Measurements from ENCODE around the gene CACNB2.

Gene CACNB2

GRCh38 chr10:18190840-18191239 is 50.6 kb downstream of the CACNB2 start:
- CTCF ChIA-PET = no interaction called here
- no peak for DNase-seq (ENCODE audit: extremely low spot score)
- TF ChIP-seq, protein P1, sequence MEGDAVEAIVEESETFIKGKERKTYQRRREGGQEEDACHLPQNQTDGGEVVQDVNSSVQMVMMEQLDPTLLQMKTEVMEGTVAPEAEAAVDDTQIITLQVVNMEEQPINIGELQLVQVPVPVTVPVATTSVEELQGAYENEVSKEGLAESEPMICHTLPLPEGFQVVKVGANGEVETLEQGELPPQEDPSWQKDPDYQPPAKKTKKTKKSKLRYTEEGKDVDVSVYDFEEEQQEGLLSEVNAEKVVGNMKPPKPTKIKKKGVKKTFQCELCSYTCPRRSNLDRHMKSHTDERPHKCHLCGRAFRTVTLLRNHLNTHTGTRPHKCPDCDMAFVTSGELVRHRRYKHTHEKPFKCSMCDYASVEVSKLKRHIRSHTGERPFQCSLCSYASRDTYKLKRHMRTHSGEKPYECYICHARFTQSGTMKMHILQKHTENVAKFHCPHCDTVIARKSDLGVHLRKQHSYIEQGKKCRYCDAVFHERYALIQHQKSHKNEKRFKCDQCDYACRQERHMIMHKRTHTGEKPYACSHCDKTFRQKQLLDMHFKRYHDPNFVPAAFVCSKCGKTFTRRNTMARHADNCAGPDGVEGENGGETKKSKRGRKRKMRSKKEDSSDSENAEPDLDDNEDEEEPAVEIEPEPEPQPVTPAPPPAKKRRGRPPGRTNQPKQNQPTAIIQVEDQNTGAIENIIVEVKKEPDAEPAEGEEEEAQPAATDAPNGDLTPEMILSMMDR (IDR thresholded peaks at IDR 0.05; ENCODE audit: control extremely low read depth, extremely low read depth, low read depth, missing control alignments) = no peak
- POLR2A ChIA-PET = no interaction called here

GRCh38 chr10:18194634-18195033 is 54.4 kb downstream of the CACNB2 start:
- ChIA-PET POLR2A (no interaction called here), CTCF (no interaction called here)
- TF ChIP-seq, protein P1 (IDR thresholded peaks at IDR 0.05; ENCODE audit: control extremely low read depth, extremely low read depth, low read depth, missing control alignments) = no peak
- no peak for DNase-seq (ENCODE audit: extremely low spot score)

DNA sequence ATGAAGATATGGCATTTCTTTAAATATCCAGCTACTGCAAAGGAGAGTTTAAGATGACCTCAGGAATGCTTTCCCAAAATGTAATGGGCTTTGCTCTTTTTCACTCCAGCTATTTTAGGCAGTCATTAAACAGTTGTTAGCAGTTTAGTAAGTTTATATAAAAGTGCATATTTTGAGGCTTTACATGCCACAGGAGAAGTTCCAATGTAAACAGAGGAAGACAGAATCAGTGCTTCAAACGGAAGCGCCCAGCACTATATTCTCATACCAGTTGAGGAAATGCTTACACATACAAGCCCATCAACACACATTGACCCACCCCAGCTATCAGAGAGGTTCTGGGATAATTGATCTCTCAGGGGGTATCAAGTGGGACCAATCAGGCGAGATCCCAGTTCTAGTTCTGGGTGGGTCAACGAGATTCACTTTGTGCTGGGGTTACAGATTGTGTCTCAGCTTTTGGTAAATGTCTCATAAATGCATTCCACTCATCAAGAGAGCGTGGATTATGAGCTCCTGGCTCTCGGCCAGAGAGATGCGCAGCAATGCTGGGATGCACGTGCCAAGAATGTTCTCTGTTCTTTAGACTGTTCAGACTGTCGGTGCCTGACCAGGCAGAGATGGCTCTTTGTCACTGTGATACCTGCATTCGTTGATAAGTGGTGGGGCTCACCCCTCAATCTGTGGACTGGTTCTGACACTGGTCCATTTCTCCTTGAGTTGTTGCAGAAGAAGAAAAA is 55.0 kb downstream of the CACNB2 start:
- ChIA-PET CTCF (no interaction called here), POLR2A (no interaction called here)
- TF ChIP-seq, protein P1 (IDR thresholded peaks at IDR 0.05; ENCODE audit: control extremely low read depth, extremely low read depth, low read depth, missing control alignments) = no peak
- DNase-seq (ENCODE audit: extremely low spot score) = no peak

GRCh38 chr10:18196806-18197550 is 56.8 kb downstream of the CACNB2 start:
- TF ChIP-seq, protein P1 (IDR thresholded peaks at IDR 0.05; ENCODE audit: control extremely low read depth, extremely low read depth, low read depth, missing control alignments) = no peak
- ChIA-PET CTCF (interaction anchor here (1.3 kb wide), 1 partner anchor 11 kb away, joined by 4 read pairs; no protein-coding TSS in a partner anchor), POLR2A (no interaction called here)
- no peak for DNase-seq (ENCODE audit: extremely low spot score)

DNA sequence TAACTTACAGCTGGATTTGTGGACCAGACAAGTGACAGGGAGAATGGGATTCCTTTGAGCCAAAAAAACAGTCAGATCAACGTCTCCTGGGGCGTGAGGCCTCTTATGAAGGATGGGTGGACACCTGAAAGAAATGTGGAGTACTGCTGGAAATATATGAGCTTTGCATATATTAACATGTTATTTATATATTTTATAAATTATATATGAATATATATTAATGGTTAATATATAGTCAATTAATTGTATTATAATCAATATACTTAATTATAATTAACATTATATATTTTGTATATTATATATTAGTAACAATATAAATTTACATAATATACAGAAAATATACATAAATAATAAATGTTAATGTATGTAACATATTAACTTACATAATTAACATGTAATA is 57.5 kb downstream of the CACNB2 start:
- POLR2A ChIA-PET = no interaction called here
- no peak for DNase-seq (ENCODE audit: extremely low spot score)
- TF ChIP-seq, protein P1 (IDR thresholded peaks at IDR 0.05; ENCODE audit: control extremely low read depth, extremely low read depth, low read depth, missing control alignments) = no peak
- CTCF ChIA-PET = interaction anchor here (0.7 to 1.2 kb wide), 3 partner anchors 10 to 16 kb away, joined by 3 read pairs; no protein-coding TSS in a partner anchor

GRCh38 chr10:18201877-18202276 is 61.7 kb downstream of the CACNB2 start:
- TF ChIP-seq, protein P1 (IDR thresholded peaks at IDR 0.05; ENCODE audit: control extremely low read depth, extremely low read depth, low read depth, missing control alignments) = no peak
- POLR2A ChIA-PET = no interaction called here
- CTCF ChIA-PET = no interaction called here
- no peak for DNase-seq (ENCODE audit: extremely low spot score)

All from GM10248 (cell line).